PC-3 (cell line): ENCODE data around the gene DCAF4. TPM values are rescaled to one million over a fixed set of nuclear protein-coding genes. Genes with fewer than 3 reads are reported as not detected.

Experiments
- ATAC-seq: fragments of 200-7000 bp; cut with Tn5 transposase; 2 replicates; pipeline ENCODE4 v1.9.1; 2020; ENCODE audit warnings: mild to moderate bottlenecking, moderate library complexity
- BruUV-seq: library from RNA; stranded (reverse); fragments of 400-500 nt; replicated peaks from 2 replicates; lab custom pipeline; 2021; lab: Mats Ljungman, UMichigan
- CTCF ChIA-PET: fragments of 300-600 bp; sonication (Branson Sonifier 250); formaldehyde crosslinking; loops from one replicate; lab custom pipeline; 2022; ENCODE audit warnings: antibody characterized with exemption; lab: Charles Lee
- POLR2A ChIA-PET: fragments of 300-600 bp; sonication (Branson Sonifier 250); formaldehyde crosslinking; loops from one replicate; lab custom pipeline; 2022; ENCODE audit warnings: antibody characterized with exemption; ENCODE audit not compliant: unreplicated experiment; lab: Charles Lee
- DNase-seq: peaks from one replicate; pipeline ENCODE4 v3.0.0-alpha.2; 2015
- H2AFZ ChIP-seq: fragments of 300-600 bp; sonication (generic); 2 replicates; pipeline ENCODE4 v1.6.0; 2016; ENCODE audit warnings: antibody characterized with exemption, low read length
- H3F3A ChIP-seq: fragments of 300-600 bp; sonication (generic); one replicate; pipeline ENCODE4 v1.6.0; 2017; ENCODE audit warnings: antibody characterized with exemption, low read length, control low read depth, mild to moderate bottlenecking; ENCODE audit not compliant: unreplicated experiment
- H3K27ac ChIP-seq: fragments of 300-600 bp; sonication (generic); 2 replicates; pipeline ENCODE4 v1.5.1; 2016; ENCODE audit warnings: mild to moderate bottlenecking, low read length
- H3K27me3 ChIP-seq: fragments of 300-600 bp; sonication (generic); 2 replicates; pipeline ENCODE4 v1.6.1; 2016; ENCODE audit warnings: low read length, mixed read lengths
- H3K36me3 ChIP-seq: fragments of 300-600 bp; sonication (generic); 2 replicates; pipeline ENCODE4 v1.6.1; 2016; ENCODE audit warnings: low read depth, mixed run types, low read length, mixed read lengths
- H3K4me1 ChIP-seq: fragments of 300-600 bp; sonication (generic); 2 replicates; pipeline ENCODE4 v1.5.1; 2016; ENCODE audit warnings: low read length; ENCODE audit not compliant: insufficient read depth
- H3K4me2 ChIP-seq: fragments of 300-600 bp; sonication (generic); 2 replicates; pipeline ENCODE4 v1.6.0; 2016; ENCODE audit warnings: low read length
- H3K4me3 ChIP-seq: fragments of 300-600 bp; sonication (generic); 2 replicates; pipeline ENCODE4 v1.5.1; 2016; ENCODE audit warnings: mild to moderate bottlenecking, low read length, mixed read lengths
- H3K79me2 ChIP-seq: fragments of 300-600 bp; sonication (generic); 2 replicates; pipeline ENCODE4 v1.6.1; 2017; ENCODE audit warnings: low read length, mixed read lengths
- H3K9ac ChIP-seq: fragments of 300-600 bp; sonication (generic); 2 replicates; pipeline ENCODE4 v1.6.0; 2016; ENCODE audit warnings: mild to moderate bottlenecking, low read length
- H3K9me2 ChIP-seq: fragments of 300-600 bp; sonication (generic); replicated peaks from 2 replicates; pipeline ENCODE4 v1.6.1; 2016; ENCODE audit warnings: mixed run types, low read length, mixed read lengths
- H3K9me3 ChIP-seq: fragments of 300-600 bp; sonication (generic); 2 replicates; pipeline ENCODE4 v1.6.1; 2016; ENCODE audit warnings: low read length, mixed read lengths
- H4K20me1 ChIP-seq: fragments of 300-600 bp; sonication (generic); 2 replicates; pipeline ENCODE4 v1.6.1; 2016; ENCODE audit warnings: low read length, mixed read lengths
- CTCF ChIP-seq: fragments of 300-600 bp; sonication (generic); conservative IDR thresholded peaks from 2 replicates; pipeline ENCODE4 v1.5.1; 2017; ENCODE audit warnings: antibody characterized with exemption, low read depth, mild to moderate bottlenecking, low read length
- EZH2 ChIP-seq: fragments of 300-600 bp; sonication (generic); IDR thresholded peaks from one replicate; pipeline ENCODE4 v1.6.1; 2017; ENCODE audit warnings: antibody characterized with exemption, mild to moderate bottlenecking, low read length; ENCODE audit not compliant: unreplicated experiment
- EZH2phosphoT487 ChIP-seq: fragments of 300-600 bp; sonication (generic); IDR thresholded peaks from 2 replicates; pipeline ENCODE4 v1.6.1; 2018; ENCODE audit warnings: mild to moderate bottlenecking, antibody characterized with exemption, low read length, borderline replicate concordance
- intact Hi-C: fragments of 100-400 bp; cut with micrococcal nuclease; formaldehyde crosslinking; loops from 2 replicates; pipeline ENCODE4 v1.9.0; 2023
- total RNA-seq: library from RNA; depleted of rRNA; stranded (reverse); fragments of >200 nt; gene quantifications from 2 replicates; pipeline ENCODE4 v1.2.3, GENCODE V29; 2014; rRNA removed

The DCAF4 gene
- total RNA-seq, 1 experiment from 2014 or later, result 55.8 TPM

GRCh38 chr14:73008501-73008900 is 82.2 kb downstream of the DCAF4 start:
- H3K36me3 ChIP-seq, result no peaks in the 10 kb centered on the region
- H3F3A ChIP-seq, result no peaks in the 10 kb centered on the region
- H3K4me3 ChIP-seq, result no peak overlapping the region
- intact Hi-C loops, result no loop called here
- H3K9ac ChIP-seq, result no peak overlapping the region
- H4K20me1 ChIP-seq, result no peaks in the 10 kb centered on the region
- no peak overlapping the region for H2AFZ ChIP-seq
- H3K27me3 ChIP-seq, result no peaks in the 10 kb centered on the region
- no peak for DNase-seq
- BruUV-seq, result no TSS peak
- H3K4me2 ChIP-seq, result no peak overlapping the region
- no peak for TF ChIP-seq EZH2
- no peak for TF ChIP-seq CTCF
- TF ChIP-seq EZH2phosphoT487, result no peak
- H3K9me3 ChIP-seq, result no peaks in the 10 kb centered on the region
- H3K4me1 ChIP-seq, result no peaks in the 10 kb centered on the region
- CTCF ChIA-PET, result no interaction called here
- no peaks in the 10 kb centered on the region for H3K9me2 ChIP-seq
- POLR2A ChIA-PET, result interaction anchor here (0.6 kb wide), 1 partner anchor 560 kb away, joined by 3 read pairs; the partner anchor contains the start of gene ACOT2
- no peak for ATAC-seq
- no peaks in the 10 kb centered on the region for H3K79me2 ChIP-seq
- H3K27ac ChIP-seq, result no peak overlapping the region

Other genes starting within 250 kb of the DCAF4 start
- 16.6 and 30.5 TPM in 2 replicates for gene DPF3, start 32.4 kb upstream of the DCAF4 start, total RNA-seq
- 10.5 and 13.0 TPM in 2 replicates for gene ZFYVE1, start 100.6 kb downstream of the DCAF4 start, total RNA-seq
- 53.2 and 64.7 TPM in 2 replicates for gene RBM25, start 132.1 kb downstream of the DCAF4 start, total RNA-seq
- 41.4 and 43.0 TPM in 2 replicates for gene PSEN1, start 210.0 kb downstream of the DCAF4 start, total RNA-seq